ENCODE results near the gene TMEM144.

GRCh38 chr4:158163941-158164767 lies 46.1 kb upstream of the TMEM144 start:
- no peak for TF ChIP-seq POLR2A (IDR thresholded peaks at IDR 0.05)
- TF ChIP-seq CTCF (IDR thresholded peaks at IDR 0.05): no peak
